ENCODE results near the gene FXR1. TPM values are rescaled to one million over a fixed set of nuclear protein-coding genes. Genes with fewer than 3 reads are reported as not detected.

FXR1 gene
- total and polyA plus RNA-seq, 12 donors: 76.6 to 211 (median 123) TPM

DNA sequence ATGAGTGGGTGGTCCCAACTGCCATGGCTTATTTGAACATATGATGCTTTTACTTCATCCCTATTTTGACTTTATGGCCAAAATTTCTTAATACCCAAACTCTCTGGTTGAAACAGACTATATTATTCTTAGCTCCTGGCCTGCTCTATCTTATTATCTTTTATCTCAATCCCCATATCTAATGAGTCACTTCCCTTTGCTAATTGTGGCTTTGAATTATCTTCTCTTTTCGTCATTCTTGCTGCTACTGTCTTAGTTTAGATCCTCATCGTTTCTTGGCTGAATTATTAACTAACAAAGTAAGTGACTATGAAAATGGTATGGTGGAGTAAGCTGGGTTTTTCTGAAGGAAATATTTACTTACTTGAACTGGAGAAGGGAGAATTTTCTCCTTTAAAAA is 105.2 kb downstream of the FXR1 start:
- WGBS, 4 donors: 22 to 35% (median 33%) methylated on average over 2 of the region's 2 CpGs
- H3K27ac ChIP-seq: no peak overlapping the region
- H3K9me3 ChIP-seq (replicated peaks in 1 of 3): no peaks in the 10 kb centered on the region
- no peaks in the 10 kb centered on the region for H3K4me1 ChIP-seq (replicated peaks in 1 of 2)
- no peak overlapping the region for H3K4me3 ChIP-seq
- no peak for DNase-seq
- H3K27me3 ChIP-seq: no peaks in the 10 kb centered on the region
- TF ChIP-seq, protein P1, sequence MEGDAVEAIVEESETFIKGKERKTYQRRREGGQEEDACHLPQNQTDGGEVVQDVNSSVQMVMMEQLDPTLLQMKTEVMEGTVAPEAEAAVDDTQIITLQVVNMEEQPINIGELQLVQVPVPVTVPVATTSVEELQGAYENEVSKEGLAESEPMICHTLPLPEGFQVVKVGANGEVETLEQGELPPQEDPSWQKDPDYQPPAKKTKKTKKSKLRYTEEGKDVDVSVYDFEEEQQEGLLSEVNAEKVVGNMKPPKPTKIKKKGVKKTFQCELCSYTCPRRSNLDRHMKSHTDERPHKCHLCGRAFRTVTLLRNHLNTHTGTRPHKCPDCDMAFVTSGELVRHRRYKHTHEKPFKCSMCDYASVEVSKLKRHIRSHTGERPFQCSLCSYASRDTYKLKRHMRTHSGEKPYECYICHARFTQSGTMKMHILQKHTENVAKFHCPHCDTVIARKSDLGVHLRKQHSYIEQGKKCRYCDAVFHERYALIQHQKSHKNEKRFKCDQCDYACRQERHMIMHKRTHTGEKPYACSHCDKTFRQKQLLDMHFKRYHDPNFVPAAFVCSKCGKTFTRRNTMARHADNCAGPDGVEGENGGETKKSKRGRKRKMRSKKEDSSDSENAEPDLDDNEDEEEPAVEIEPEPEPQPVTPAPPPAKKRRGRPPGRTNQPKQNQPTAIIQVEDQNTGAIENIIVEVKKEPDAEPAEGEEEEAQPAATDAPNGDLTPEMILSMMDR (IDR thresholded peaks at IDR 0.05): no peak
- no peak for TF ChIP-seq POLR2A (IDR thresholded peaks at IDR 0.05)
- no peaks in the 10 kb centered on the region for H3K36me3 ChIP-seq (replicated peaks in 1 of 2)
- intact Hi-C loops (cut with DNase I): no loop called here

DNA sequence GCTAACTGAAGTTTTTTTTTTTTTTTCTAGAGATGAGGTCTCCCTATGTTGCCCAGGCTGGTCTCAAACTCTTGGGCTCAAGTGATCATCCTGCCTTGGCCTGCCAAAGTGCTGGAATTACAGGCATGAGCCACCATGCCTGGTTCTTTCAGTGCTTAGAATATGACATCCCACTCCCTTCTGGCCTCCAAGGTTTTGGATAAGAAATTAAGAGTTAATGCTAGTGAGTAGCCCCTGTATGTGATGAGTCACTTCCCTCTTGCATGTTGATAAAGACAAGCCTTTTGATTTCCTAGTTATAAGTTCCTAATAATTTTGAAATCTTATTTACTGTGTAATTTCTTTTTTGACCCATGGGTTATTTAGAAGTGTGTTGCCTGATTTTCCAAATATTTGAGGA is 112.7 kb downstream of the FXR1 start:
- intact Hi-C loops (cut with DNase I): no loop called here
- no peak for DNase-seq
- Histone ChIP-seq H3K9me3 (replicated peaks in 1 of 3) (no peaks in the 10 kb centered on the region), H3K27ac (no peak overlapping the region), H3K36me3 (replicated peaks in 1 of 2) (no peaks in the 10 kb centered on the region), H3K4me3 (no peak overlapping the region), H3K4me1 (replicated peaks in 1 of 2) (no peaks in the 10 kb centered on the region), H3K27me3 (no peaks in the 10 kb centered on the region)
- TF ChIP-seq POLR2A (IDR thresholded peaks at IDR 0.05): no peak
- TF ChIP-seq, protein P1 (IDR thresholded peaks at IDR 0.05): no peak

DNA sequence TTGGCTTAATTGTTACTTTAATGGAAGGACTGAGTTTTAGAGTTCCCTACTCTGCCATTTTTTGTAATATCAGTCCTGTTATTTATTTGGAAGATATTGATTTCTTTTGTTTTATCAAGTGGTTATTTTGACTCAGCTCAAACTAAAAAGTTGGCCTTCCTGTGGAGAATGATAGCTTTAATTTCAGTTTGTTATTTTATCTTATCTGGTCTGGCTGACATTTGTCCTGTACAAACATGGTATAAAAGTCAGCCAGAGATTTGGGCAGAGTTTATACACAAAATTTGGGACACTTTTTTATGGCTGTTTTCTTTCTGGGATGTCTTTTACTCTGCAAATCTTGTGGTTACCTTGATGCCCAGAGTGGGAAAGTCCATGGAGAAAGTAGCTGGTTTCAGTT is 118.5 kb downstream of the FXR1 start:
- intact Hi-C loops (cut with DNase I): no loop called here
- DNase-seq: no peak
- no peaks in the 10 kb centered on the region for H3K36me3 ChIP-seq (replicated peaks in 1 of 2)
- H3K4me1 ChIP-seq (replicated peaks in 1 of 2): no peaks in the 10 kb centered on the region
- no peaks in the 10 kb centered on the region for H3K27me3 ChIP-seq
- no peak overlapping the region for H3K27ac ChIP-seq
- H3K9me3 ChIP-seq (replicated peaks in 1 of 3): no peaks in the 10 kb centered on the region
- TF ChIP-seq, protein P1 (IDR thresholded peaks at IDR 0.05): no peak
- TF ChIP-seq POLR2A (IDR thresholded peaks at IDR 0.05): no peak
- H3K4me3 ChIP-seq: no peak overlapping the region

Other genes with a start within 250 kb of the FXR1 start
- gene CCDC39, start 233.2 kb upstream of the FXR1 start, total RNA-seq: under 1 TPM in 2 of 9 donors, not detected in 7; 0.08 to 0.13 TPM
- gene CCDC39, start 233.2 kb upstream of the FXR1 start, polyA plus RNA-seq: under 1 TPM in 1 of 3 donors, not detected in 2; 0.37 TPM
- 100 to 1,000 TPM in 1 of 9 donors, 10 to 100 TPM in 8; 29.4 to 119 (median 74.8) TPM for gene DNAJC19, start 77.1 kb downstream of the FXR1 start, total RNA-seq
- 100 to 1,000 TPM in 1 of 3 donors, 10 to 100 TPM in 2; 57.6 to 101 (median 79.4) TPM for gene DNAJC19, start 77.1 kb downstream of the FXR1 start, polyA plus RNA-seq